ENCODE results near the gene ZIC5.

ZIC5 gene

DNA sequence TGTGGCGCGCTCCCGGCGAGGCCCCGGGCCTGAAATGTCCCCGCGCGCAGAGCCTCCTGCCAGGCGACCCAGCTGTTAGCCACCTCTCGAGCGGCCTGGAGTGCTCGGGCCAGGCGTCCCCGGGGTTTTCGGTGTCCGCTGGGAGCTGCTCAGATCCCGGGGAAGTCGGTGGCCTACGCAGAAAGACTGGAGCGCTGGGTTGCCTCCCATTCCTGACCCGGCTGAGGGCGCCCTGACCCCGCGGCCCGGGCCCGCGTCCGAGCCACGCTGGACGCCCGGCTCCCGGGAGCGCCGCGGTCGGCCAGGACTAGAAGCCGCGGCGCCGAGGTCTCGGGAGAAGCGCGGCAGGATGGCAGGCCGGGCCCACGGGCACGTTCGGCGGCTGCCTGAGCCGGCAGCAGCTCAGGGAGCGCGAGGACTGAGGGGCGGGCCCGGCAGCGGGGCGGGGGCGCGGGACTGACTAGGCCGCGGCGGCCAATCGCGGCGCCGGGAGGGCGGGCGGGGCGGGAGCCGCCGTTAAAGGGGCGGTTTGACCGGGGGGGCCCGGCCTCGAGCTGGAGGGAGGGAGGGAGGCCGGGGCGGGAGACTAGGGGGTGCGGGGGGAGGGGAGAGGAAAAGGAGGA lies 8.7 kb upstream of the ZIC5 start:
- in situ Hi-C loops (cut with HindIII; ENCODE audit: low sequenced_read_pairs) = no loop called here
- peak overlapping the region; percentile 51 for H3K4me3 ChIP-seq (ENCODE audit: low read depth, low read length)
- no peak for TF ChIP-seq CTCF (IDR thresholded peaks at IDR 0.05; ENCODE audit: low read depth, low read length)
- DNase-seq (ENCODE audit: low read depth, low spot score) = peak; percentile 88

DNA sequence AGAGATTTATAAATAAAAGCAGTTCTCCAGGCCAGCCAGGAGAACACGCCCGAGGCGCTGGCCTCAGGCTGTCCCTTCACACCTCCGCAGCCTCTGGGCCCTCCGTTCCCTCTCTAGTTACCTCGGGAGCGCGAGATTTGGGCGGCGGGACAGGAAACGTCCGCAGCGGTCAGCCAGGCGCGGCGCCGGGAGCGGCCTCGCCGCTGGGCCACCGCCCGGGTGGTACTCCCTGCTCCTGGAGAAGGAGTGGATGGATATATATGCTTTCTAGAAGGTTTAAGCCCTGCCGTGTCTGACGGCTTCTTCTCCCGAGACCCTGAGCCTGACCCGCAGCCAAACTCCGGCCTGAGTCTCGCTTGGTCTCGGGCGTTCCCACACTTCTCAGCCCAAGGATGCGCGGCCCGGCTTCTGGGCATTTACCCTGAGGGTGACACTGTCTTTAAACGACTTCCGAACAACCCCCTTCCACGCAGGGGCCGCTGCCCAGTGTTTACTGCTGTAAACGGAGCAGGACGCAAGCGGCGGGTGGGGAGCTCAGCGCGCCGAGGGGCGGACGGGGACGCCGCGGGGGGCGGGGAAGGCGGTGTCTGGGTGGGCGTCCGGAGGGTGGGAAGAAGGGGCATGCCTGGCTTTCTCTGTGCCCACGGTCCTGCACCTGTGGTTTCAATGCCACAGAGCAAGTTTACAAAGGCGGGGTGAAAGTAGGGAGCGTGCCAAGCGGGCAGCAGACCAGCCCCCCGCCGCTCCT lies 8.1 kb upstream of the ZIC5 start:
- DNase-seq (ENCODE audit: low read depth, low spot score) = peak; percentile 50
- in situ Hi-C loops (cut with HindIII; ENCODE audit: low sequenced_read_pairs) = no loop called here
- no peak for TF ChIP-seq CTCF (IDR thresholded peaks at IDR 0.05; ENCODE audit: low read depth, low read length)
- peak overlapping the region; percentile 51 for H3K4me3 ChIP-seq (ENCODE audit: low read depth, low read length)

- TF ChIP-seq CTCF (IDR thresholded peaks at IDR 0.05; ENCODE audit: low read depth, low read length) = peak; percentile 2
- peak overlapping the region; percentile 51 for H3K4me3 ChIP-seq (ENCODE audit: low read depth, low read length)
- DNase-seq (ENCODE audit: low read depth, low spot score) = peak; percentile 37
- in situ Hi-C loops (cut with HindIII; ENCODE audit: low sequenced_read_pairs) = no loop called here
Measured at GRCh38 chr13:99978799-99979452, 7.4 kb upstream of the ZIC5 start.

DNA sequence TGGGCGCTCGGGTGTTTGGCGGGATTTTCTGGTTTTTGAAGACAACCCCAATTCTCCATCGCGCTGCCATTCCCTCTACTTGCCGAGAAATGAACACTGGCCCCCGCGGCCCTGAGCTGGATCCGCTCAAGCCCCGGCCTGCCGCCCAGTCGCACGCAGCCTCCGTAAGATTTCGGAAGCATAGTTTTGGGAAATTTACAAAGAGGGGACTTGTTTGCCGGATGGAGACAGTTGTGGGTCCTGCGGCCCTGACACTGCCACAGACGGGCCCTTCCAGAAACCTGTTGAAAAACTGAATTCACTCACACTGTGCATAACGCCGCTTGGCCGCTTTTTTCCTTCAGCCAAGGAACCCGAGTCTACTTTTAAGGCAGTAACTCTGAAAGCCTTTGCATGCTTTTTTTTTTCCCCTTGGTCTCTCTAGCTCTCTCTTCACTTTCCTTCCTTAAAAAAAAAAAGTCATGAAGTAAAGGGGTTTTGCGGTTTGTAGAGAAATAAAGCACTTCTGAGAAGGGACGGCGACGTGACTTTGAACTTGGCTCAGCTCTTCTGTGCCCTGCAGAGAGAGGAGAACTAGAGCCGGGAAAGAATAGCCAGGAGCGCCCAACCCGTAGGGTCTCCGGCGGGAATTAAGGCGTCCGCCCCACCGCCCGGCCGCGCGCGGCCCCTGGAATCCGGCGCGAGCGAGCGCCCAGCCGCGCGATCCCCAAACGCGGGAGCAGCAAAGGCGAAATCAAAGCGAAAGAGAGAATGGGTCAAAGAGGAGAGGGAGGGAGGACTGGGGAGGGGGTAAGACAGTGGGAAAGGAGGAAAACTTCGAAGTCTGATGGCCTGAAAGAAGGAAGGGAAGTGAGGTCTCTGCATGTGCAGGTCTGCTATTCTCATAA lies 6.6 kb upstream of the ZIC5 start:
- no peak for TF ChIP-seq CTCF (IDR thresholded peaks at IDR 0.05; ENCODE audit: low read depth, low read length)
- in situ Hi-C loops (cut with HindIII; ENCODE audit: low sequenced_read_pairs) = no loop called here
- H3K4me3 ChIP-seq (ENCODE audit: low read depth, low read length) = peak overlapping the region; percentile 51
- peak; percentile 35 for DNase-seq (ENCODE audit: low read depth, low spot score)

DNA sequence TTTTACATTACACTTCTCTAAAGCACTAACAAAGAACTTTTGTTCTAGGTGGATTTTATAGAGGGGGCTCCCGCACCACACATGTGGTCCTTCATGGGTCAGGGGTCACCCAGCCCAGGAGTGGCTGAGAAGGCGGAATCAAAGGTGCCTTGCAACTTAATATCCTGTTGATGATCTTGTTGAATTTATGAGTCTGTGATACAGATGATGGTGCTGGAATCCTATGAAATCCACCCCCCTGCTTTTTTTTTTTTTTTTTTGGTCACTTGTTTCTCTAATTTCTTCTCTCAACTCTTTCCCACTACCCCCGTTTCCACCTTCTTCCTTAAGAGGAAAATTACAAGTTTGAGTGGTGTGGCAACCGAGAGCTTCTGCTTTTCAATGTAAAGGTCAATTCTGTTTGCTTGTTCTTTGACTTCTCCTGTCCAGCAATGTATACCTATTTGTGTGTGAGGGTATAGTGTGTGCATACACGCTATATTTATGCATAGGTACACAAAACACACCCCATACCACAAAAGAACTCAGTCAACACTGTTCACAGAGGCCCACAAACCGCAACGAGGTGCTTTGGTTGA lies 5.9 kb upstream of the ZIC5 start:
- in situ Hi-C loops (cut with HindIII; ENCODE audit: low sequenced_read_pairs) = no loop called here
- no peak for TF ChIP-seq CTCF (IDR thresholded peaks at IDR 0.05; ENCODE audit: low read depth, low read length)
- no peak for DNase-seq (ENCODE audit: low read depth, low spot score)
- H3K4me3 ChIP-seq (ENCODE audit: low read depth, low read length) = peak overlapping the region; percentile 51

DNA sequence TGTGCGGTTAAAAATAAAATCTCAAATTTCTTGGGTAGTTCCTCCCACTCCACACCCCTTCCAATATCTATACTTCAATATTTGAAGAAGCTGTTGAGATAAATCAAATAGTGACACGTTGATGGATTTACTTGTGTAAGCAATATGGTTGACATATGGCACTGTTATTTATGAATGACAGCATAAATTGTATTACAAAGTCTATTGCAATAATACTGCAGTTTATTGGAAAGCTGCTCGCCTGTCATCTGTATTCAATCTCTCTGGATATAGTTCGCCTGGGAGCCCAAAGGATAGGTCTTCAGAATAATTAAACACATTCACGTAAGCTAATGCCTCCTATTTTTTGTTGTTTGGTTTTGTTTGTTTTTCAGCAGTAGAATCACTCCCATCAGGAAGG lies 5.0 kb upstream of the ZIC5 start:
- in situ Hi-C loops (cut with HindIII; ENCODE audit: low sequenced_read_pairs) = no loop called here
- H3K4me3 ChIP-seq (ENCODE audit: low read depth, low read length) = no peak overlapping the region
- no peak for DNase-seq (ENCODE audit: low read depth, low spot score)
- no peak for TF ChIP-seq CTCF (IDR thresholded peaks at IDR 0.05; ENCODE audit: low read depth, low read length)
